ENCODE results near the gene ACOT11. TPM values are rescaled to one million over a fixed set of nuclear protein-coding genes. Genes with fewer than 3 reads are reported as not detected.

ACOT11 gene
- total and polyA plus RNA-seq, 10 of the 15 experiments (the other 5 are each of a cell fraction or from before 2014, with no cell fraction given): 0.04 to 0.85 (median 0.39) TPM; not detected in 1

- ATAC-seq (no peak), FAIRE-seq (no peak), DNase-seq (ENCODE audit: low read depth, low spot score) (no peak)
- no peaks in the 10 kb centered on the region for H3K79me2 ChIP-seq (ENCODE audit: control insufficient read depth, insufficient read depth, low read length)
- CTCF ChIA-PET: no interaction called here
- no peaks in the 10 kb centered on the region for H3K27me3 ChIP-seq (replicated peaks in 1 of 2; ENCODE audit: control insufficient read depth in 2 of 2, insufficient read depth in 2 of 2, low read length in 1 of 2)
- intact Hi-C loops (cut with micrococcal nuclease; ENCODE audit: unreplicated experiment) (no loop called here), in situ Hi-C loops (cut with MboI) (no loop called here)
- POLR2A ChIA-PET: no interaction called here
- H3K4me1 ChIP-seq (ENCODE audit: control insufficient read depth, insufficient read depth, low read length): no peaks in the 10 kb centered on the region
- no peak overlapping the region for H3K9ac ChIP-seq (ENCODE audit: control insufficient read depth, insufficient read depth, low read length)
- no peak overlapping the region for H3K4me2 ChIP-seq (ENCODE audit: control insufficient read depth, insufficient read depth)
- WGBS (ENCODE audit: insufficient coverage, insufficient replicate concordance, low lambda C conversion rate, missing lambda C conversion rate): 62% methylated on average over 13 of the region's 13 CpGs
- RAD21 ChIA-PET (ENCODE audit: unreplicated experiment): no interaction called here
- no peaks in the 10 kb centered on the region for H3K9me3 ChIP-seq (replicated peaks; ENCODE audit: control insufficient read depth, insufficient read depth, low read length)
- no peaks in the 10 kb centered on the region for H4K20me1 ChIP-seq (ENCODE audit: control insufficient read depth, insufficient read depth)
- BruUV-seq (replicated peaks): no TSS peak
- H2AFZ ChIP-seq (ENCODE audit: control insufficient read depth, low read depth, low read length): no peak overlapping the region
- no peak overlapping the region for H3K4me3 ChIP-seq
- SMC1A ChIA-PET (ENCODE audit: uncharacterized antibody, unreplicated experiment): interaction anchor here (0.6 kb wide), 1 partner anchor 14 kb away, joined by 3 read pairs; no protein-coding TSS in a partner anchor
- no peak overlapping the region for H3K27ac ChIP-seq (ENCODE audit: control insufficient read depth, insufficient read depth)
- no peaks in the 10 kb centered on the region for H3K36me3 ChIP-seq (ENCODE audit: control insufficient read depth in 2 of 2, insufficient read depth in 2 of 2, low read length in 1 of 2)
- no peak for TF ChIP-seq STAT1 (conservative IDR thresholded peaks at IDR 0.05)
- TF ChIP-seq HDAC6 (IDR thresholded peaks at IDR 0.05; ENCODE audit: unreplicated experiment): no peak
- TF ChIP-seq IRF5 (IDR thresholded peaks at IDR 0.05; ENCODE audit: borderline replicate concordance): no peak
- no peak for TF ChIP-seq PAX5 (IDR thresholded peaks at IDR 0.05; ENCODE audit: borderline replicate concordance, low read depth, low read length)
- TF ChIP-seq SIN3A (IDR thresholded peaks at IDR 0.05; ENCODE audit: low read depth, low read length): no peak
- no peak for TF ChIP-seq NBN (IDR thresholded peaks at IDR 0.05)
- no peak for TF ChIP-seq BCLAF1 (IDR thresholded peaks at IDR 0.05)
- TF ChIP-seq NR2C2 (IDR thresholded peaks at IDR 0.05; ENCODE audit: borderline replicate concordance, control insufficient read depth, insufficient read length, low read depth): no peak
- TF ChIP-seq POLR2AphosphoS2 (IDR thresholded peaks at IDR 0.05; ENCODE audit: low read depth, low read length): no peak
- TF ChIP-seq FOXM1 (IDR thresholded peaks at IDR 0.05; ENCODE audit: low read depth, low read length): no peak
- TF ChIP-seq SRF (IDR thresholded peaks at IDR 0.05; ENCODE audit: low read depth in 2 of 2, low read length in 2 of 2): no peak
- no peak for TF ChIP-seq REST (IDR thresholded peaks at IDR 0.05; ENCODE audit: low read depth, low read length)
- no peak for TF ChIP-seq KLF5 (IDR thresholded peaks at IDR 0.05; ENCODE audit: partially characterized antibody)
- TF ChIP-seq EED (IDR thresholded peaks at IDR 0.05; ENCODE audit: low read depth): no peak
- TF ChIP-seq, protein P1, sequence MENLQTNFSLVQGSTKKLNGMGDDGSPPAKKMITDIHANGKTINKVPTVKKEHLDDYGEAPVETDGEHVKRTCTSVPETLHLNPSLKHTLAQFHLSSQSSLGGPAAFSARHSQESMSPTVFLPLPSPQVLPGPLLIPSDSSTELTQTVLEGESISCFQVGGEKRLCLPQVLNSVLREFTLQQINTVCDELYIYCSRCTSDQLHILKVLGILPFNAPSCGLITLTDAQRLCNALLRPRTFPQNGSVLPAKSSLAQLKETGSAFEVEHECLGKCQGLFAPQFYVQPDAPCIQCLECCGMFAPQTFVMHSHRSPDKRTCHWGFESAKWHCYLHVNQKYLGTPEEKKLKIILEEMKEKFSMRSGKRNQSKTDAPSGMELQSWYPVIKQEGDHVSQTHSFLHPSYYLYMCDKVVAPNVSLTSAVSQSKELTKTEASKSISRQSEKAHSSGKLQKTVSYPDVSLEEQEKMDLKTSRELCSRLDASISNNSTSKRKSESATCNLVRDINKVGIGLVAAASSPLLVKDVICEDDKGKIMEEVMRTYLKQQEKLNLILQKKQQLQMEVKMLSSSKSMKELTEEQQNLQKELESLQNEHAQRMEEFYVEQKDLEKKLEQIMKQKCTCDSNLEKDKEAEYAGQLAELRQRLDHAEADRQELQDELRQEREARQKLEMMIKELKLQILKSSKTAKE (IDR thresholded peaks at IDR 0.05; ENCODE audit: low read depth, poor library complexity, severe bottlenecking): no peak
These were observed 51.3 kb downstream of the ACOT11 start for GRCh38 chr1:54599211-54599823.
